GM21360 (cell line): ENCODE measurements around the gene SYN1.
"Not testable (repeated sequence)": the region's sequence is repeated elsewhere in the genome, so short reads cannot be mapped to it uniquely, and the experiment has no call there.

Source experiments
- ATAC-seq: cut with Tn5 transposase; IDR thresholded peaks from one replicate; pipeline ENCODE4 v1.9.1; 2021; ENCODE audit warnings: mild to moderate bottlenecking, moderate library complexity; ENCODE audit not compliant: unreplicated experiment

SYN1 gene

DNA sequence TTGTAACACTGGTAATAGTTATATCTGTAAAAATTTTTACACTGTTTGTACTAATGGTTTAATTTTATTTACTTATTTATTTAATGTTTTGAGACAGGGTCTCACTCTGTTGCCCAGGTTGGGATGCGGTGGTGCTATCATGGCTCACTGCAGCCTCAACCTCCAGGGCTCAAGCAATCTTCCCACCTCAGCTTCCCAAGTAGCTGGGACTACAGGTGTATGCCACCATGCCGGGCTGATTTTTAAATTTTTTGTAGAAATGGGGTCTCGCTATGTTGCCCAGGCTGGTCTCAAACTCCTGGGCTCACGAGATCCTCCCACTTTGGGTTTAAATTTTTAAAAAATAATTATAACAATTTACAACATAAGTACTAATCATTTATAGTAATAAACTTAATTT lies 16.5 kb downstream of the SYN1 start:
- ATAC-seq: not testable (repeated sequence)

DNA sequence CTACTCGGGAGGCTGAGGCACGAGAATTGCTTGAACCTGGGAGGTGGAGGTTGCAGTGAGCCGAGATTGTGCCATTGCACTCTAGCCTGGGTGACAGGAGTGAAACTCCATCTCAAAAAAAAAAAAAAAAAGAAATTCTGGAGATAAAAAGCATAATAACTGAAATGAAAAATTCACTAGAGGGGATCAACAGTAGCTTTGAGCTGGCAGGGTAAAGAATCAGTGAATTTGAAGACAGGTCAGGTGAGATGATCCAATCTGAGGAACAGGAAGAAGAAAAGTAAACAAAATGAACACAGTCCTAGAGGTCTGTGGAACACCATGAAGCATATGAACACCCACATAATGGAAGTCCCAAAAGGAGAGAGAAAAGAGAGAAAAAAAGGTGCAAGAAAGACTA lies 22.4 kb downstream of the SYN1 start:
- no peak for ATAC-seq

DNA sequence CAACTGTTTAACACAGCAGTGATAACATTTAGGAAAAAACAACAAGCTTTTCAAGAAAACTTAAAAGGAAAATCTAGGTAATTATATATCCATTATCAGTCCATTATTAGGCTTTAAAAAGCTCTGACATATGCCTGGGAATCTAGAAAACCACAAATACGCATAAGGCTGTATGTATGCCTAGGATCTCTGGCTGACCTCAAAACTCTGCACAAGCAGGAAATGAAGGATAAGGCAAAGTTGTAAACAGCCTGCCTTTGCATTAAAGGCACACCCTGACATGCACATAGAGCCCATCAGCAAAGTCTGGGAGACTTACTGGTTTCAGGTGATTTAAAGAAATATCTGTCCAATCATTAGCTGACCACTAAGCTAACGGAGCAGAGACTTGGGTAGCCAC lies 23.4 kb downstream of the SYN1 start:
- no peak for ATAC-seq

DNA sequence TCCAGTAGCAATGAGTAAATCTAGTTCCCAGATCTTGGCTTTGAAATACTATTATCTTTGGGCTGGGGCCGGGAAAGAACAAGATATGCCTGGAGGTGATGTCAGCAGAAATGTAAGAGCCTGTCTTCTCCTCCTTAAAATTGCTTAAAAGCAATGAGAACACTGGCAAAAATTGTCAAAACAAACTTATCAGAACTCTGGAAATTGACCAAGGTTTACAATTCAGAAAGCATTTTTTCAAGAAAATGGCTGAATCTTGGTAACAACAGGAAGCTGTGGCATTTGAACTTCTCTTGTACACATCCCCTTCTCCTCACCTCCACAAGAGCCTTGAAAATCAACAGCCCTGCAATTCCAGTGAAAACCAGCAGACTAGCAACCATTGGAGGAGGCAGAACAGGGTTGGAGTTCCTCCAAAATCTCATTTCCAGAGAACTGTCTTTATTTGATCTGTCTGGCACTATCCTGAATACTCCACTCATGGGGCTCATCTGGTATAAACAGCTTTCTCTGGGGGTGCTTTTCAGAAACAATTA lies 23.9 kb downstream of the SYN1 start:
- no peak for ATAC-seq

DNA sequence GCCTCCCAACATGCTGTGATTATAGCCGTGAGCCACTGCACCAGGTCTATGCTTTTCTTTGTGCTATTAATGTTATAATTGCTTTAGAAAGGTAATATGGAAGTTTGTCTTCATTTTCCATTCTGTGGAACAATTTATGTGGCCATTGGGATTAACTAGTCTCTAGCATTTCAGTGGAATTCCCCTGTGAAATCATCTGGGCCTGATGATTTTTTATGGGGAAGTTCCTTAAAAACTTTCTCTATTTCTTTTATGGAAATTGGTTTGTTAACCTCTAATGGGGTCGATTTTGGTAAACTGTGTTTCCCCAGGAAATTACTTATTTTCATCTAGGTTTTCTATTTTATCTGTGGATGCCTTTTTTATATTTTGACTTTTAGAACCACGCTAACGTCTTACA lies 26.1 kb downstream of the SYN1 start:
- ATAC-seq: no peak

DNA sequence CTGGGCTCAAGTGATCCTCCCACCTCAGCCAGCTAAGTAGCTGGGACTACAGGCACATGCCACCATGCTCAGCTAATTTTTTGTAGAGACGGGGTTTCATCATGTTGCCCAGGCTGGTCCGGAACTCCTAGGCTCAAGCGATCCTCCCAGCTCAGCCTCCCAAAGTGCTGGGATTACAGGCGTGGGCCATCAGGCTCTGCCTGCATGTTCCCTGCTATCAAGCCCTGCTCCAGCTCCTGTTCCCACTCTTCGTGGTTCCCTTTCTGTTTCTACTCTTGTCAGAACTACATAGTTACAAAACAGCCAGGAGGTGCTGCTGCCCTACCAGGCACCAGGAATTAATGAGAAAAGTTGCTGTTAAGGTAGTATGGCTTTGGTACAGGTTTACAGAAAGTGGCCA lies 28.7 kb downstream of the SYN1 start:
- ATAC-seq: no peak

DNA sequence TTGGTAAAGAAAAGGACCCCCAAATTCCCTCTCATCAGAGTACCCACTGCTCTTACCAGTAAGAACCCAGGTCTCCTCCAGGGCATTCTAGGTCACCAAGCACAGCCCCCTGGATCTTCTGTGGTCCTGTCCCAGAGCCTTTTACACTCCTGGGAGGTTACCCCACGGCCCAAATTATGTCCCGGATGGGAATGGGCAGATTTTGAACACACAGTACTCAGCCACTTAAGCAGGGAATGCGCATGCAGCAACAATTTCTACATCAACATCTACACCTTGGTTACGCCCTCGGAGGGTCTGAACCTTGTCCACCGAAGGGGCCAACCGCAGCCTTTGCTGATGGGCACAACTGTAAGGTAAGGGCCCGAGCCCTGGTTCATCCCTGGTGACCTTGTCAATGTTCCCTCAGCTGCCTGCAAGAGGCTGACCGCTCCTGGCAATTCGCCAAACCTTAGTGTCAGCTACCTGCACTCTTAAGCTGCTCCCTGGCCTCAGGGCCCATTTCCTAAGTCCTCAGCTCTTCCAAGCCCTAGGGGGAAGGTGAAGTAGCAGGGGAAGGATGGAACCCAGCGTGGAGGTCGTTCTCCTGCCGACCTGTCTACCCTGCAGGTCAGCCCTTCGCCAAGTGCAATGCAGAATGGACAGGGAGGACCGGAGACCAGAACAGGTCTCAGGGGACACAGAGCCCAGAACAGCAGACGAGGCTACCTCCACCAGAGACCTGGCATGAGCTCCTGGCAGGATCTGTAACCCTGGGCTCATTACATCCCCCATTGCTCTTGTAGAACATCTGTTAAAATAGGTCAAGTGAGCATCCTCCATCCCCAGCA lies 31.5 kb downstream of the SYN1 start:
- no peak for ATAC-seq

DNA sequence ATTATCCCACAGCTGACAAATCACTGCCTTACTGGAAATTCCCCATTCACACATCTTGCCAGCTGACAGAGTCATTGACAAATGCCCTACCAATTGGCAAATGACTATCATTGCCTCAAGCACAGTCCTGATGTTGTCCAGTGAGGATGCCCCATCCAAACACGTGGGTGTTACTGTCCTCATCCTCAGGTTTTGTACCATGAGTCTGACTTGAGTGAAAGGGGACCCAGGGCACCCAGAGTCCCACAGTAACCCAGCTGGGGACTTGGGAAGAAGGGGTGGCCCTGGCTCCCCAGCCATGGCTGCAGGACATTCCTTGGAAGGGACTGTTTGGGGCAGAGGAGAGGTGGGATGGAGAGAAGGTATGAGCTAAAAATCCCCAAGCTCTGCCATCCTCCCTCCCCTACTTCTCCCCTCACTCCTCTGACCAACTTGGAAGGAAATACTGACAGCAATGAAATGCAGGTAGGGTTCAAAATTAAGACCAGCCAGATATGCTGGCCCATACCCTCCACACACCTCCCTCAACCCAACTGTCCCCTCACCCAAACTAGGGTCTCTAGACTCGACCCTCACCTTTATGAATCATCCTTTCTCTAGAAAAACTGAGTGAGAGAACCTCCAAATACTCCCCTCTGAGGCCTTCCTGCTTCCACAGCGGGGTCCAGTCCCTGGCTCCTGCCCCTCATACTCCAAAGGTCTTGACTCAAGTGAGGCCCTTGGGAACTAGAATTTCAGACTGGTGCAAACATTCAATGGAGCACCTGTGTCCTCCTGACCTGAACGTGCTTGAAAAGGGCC lies 32.4 kb downstream of the SYN1 start:
- no peak for ATAC-seq

DNA sequence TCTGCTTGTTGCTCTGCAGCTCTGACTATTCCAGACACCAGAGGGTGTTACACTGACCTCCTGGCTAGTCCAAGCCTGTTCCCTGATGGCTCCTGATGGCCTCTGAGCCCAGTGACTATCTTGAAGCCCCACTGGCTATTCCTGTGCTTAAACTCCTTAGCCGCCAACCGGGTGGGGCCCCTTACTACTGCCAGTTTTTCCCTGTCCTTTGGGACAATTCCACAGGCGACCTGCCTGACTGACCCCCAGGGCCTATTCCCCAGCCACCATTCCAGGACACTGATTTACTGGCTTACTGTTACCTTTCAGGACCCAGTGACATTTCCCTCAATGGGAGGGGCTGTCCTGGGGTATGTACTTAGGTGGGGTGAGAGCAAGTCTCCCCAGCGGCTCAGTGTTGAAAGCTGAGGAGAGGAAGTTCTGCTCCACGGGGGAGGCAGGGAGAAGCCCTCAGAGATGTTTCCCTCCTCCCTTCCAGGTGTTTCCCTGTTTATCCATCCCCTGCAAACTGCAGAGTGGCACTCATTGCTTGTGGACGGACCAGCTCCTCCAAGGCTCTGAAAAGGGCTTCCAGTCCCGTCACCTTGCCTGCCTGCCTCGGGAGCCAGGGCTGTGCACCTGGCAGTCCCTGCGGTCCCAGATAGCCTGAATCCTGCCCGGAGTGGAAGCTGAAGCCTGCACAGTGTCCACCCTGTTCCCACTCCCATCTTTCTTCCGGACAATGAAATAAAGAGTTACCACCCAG lies 33.4 kb downstream of the SYN1 start:
- ATAC-seq: no peak

DNA sequence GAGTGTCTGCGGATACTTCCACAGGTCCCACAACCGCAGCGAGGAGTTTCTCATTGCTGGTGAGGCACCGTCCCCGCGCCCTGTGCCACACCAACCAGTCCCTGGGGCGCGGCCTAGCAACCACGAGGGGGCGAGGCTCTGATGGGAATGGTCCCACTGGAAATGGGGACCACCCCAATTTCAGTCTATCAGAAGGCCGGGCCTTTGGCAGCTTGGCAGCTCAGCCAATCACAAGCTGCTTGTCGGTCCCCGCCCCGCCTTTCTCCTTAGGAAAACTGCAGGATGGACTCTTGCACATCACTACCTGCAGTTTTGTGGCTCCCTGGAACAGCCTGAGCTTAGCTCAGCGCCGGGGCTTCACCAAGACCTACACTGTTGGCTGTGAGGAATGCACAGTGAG lies 34.4 kb downstream of the SYN1 start:
- ATAC-seq: no peak

DNA sequence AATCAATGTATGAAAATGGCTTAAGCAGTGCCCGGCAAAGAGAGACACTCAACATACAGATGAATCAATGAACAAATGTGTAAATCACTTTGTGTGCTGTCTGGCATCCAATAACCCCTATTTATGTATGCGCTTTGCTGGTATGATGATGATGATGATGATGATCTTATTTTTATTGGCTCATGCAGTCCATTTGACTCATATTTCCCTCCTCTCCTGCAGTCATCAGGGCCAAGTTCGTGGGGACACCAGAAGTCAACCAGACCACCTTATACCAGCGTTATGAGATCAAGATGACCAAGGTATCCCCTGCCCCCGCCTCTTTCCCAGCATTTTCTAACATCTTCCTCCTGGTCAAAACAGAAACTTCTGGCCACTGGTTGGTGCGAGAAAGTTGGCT lies 34.9 kb downstream of the SYN1 start:
- ATAC-seq: no peak

DNA sequence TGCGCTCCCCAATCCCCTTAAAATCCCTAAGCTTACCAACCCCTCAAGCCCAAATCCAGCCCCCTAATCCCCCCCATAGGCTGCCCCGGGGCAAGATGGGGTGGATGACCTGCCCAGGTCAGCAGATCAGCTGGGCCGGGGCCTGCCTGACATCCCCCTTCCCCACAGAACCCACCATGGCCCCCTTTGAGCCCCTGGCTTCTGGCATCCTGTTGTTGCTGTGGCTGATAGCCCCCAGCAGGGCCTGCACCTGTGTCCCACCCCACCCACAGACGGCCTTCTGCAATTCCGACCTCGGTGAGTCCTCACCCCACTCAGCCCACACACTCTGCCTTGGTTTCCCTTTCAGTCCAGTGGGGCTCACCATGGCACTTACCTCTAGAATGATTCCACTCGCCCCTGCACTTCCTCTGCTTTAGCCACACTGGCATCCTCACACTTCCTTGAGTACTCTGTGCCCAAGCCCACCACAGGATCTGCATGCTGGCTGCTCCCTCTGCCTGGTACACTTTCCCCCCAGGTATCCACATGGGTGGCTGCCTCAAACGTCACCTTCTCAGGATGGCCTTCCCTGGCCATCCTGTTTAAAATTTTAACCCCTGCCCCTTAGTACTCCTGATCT lies 36.3 kb downstream of the SYN1 start:
- ATAC-seq: no peak

DNA sequence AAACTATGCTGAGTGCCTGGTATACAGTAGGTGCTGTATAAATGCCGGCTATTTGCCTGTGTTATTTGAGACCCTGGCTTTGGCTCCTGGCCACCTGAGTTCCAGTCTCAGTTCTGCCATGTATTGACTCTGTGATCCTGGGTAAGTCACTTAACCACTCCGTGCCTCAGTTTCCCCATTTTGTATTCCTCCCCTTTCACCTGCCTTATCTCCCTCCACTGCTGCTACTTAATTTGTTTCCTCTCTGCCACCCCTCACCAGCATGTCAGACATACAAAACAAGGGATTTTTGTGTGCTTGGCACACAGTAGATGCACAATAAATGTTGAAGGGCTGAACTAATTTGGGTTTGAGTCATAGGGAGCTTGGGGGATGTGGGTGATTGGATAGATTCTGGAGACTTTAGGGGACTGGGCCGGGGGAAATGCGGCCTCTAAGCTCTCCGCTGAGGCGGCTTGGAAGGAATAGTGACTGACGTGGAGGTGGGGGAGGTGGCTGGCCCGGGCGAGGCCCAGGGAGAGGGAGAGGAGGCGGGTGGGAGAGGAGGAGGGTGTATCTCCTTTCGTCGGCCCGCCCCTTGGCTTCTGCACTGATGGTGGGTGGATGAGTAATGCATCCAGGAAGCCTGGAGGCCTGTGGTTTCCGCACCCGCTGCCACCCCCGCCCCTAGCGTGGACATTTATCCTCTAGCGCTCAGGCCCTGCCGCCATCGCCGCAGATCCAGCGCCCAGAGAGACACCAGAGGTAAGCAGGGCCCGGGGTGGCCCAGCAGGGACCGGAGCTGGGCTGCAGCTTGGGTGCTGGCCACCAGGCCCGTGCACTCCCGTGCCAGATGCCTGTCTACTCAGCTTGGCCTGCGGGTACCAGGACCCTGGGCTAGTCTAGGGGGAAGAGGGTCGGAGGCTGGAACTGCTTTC lies 37.7 kb downstream of the SYN1 start, which contains the start of gene TIMP1:
Gene TIMP1, plus strand, starts transcription at position 706 of the 917 bp plus-strand sequence. CDS start 980 bp downstream, outside the sequence.
- peak; percentile 80 for ATAC-seq

DNA sequence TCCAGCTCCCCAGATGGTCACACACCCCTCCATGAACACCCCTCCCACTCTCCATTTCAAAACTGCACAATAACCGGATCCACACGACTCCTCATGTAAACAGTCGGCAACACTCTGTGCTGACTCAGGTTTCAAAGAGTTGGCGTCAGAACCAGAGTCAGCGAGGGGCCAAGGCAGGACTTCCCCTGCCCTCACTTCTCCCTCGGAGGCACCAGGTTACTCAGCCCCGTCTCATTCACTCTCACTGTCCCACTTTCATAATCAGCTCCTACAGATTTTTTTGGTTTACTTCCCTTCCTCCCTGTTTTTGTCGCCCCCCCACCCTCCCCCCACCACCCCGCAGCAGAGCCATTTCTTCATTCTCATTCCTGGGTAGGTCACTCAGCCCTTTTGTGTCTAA lies 40.1 kb downstream of the SYN1 start:
- no peak for ATAC-seq

DNA sequence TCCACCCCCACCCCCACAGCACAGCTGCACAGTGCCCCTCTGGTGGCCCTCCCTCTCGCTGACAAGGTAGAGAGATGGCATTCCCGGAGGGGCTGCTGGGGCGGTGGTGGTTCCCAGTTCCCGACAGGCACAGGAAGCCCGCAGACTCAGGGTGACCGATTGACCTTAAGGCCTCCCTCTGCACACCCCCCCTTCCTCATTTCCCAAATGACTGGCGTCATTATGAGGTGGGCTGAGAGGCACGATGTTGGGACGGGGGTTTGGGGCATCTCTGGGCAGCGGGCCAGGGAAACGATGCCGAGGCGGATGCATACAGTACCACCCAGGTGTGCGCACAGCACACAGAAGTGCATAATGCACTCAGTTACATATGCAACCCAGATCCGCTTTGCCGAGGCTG lies 41.0 kb downstream of the SYN1 start:
- ATAC-seq: no peak

DNA sequence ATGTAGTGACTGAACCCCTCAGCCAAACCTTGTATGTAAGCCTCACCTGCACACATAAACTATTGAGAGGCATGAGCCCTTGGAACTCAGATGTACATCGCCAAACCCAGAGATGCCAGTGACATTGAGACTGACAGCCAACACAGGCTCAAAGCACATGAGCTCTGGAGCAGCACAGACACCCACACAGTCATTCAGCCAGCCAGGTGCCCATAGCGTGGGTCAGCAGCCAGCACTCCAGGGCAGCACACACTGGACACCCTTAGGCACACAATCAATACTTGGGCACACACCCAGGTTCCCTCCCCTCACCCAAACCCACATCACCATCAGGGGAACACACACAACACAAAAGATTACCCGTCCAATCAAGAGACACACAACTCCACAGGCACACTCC lies 41.8 kb downstream of the SYN1 start:
- ATAC-seq: no peak

DNA sequence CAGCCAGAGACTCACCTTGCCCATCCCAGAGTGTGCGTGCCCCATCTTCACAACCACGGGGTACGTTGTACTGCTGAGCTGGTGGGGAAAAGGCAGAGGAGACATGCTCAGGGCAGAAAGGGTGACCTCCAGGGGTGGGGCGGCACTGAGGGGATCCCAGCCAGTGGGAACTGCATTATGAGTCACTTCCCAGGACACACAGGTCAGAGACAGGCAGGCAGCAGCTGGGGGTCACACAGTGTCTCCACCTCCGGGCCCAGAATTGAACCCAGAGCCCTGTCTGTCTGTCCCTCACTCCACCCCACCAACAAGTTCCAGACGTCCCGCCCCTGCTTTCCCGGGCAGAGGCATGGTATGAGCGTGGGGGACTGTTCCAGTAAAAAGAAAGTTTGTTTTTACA lies 42.2 kb downstream of the SYN1 start:
- ATAC-seq: no peak

DNA sequence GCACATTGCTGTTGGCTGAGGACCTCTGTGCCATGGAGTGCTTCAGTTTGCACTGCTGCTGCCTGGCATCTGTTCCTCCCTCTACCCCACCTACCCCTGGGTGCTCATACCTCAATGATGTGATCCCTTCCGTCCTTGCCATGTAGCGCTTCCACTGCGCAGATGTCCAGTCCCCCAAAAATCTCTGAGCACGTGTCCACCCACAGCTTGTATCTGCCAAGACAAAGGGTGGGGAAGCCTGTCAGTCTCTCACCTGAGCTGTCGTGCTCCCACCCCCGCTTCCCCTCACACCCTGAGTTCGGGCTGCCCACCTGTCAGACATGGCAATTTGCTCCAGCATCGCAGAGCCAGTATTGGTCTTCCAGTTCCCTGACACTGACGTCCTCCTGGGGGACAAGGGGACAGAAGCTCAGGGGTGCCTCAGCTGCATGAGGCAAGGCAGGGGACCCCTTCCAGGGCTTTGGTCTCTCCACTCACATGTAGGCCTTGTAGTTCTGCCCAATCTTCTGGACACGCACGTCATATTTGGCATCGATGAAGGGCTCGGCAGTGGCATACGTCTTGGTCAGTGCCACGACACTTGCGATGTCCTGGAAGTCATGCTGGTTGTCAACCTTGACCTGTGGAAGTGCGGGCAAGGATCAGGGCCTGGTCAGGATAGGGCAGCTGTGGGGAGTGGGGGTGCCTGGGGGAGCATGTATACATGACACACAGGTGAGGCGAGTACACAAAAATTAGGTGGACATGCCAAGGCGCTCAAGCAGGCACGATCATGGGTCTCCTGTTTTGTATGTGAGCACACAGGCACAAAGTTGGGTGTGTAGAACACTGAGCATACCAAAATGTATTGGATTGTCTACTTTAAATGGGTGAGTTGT lies 43.4 kb downstream of the SYN1 start:
- no peak for ATAC-seq
